Measurements from ENCODE around the gene RBP2.

- TF ChIP-seq EZH2 (IDR thresholded peaks at IDR 0.05; ENCODE audit: insufficient read depth, poor library complexity, severe bottlenecking) (no peak), EZH2phosphoT487 (IDR thresholded peaks at IDR 0.05; ENCODE audit: insufficient read depth, low read depth) (no peak)
Measured at GRCh38 chr3:139423232-139423631, 53.1 kb downstream of the RBP2 start.
